HepG2 (cell line): Measurements from ENCODE around the gene ERC1. TPM values are rescaled to one million over a fixed set of nuclear protein-coding genes. Genes with fewer than 3 reads are reported as not detected.

Experiments used
- ATAC-seq: fragments of 200-7000 bp; cut with Tn5 transposase; 3 replicates; pipeline ENCODE4 v1.9.1; 2020; ENCODE audit warnings: mild to moderate bottlenecking, moderate library complexity
- BruUV-seq: library from RNA; stranded (reverse); fragments of 400-500 nt; replicated peaks from 2 replicates; lab custom pipeline; 2021; lab: Mats Ljungman, UMichigan
- CTCF ChIA-PET: fragments of 300-600 bp; formaldehyde crosslinking; extraction: SDS; loops from one replicate; lab custom pipeline; 2021; ENCODE audit warnings: low total read pairs, inconsistent platforms, low intra/inter-chr PET ratio; lab: Yijun Ruan, JAX
- POLR2A ChIA-PET: fragments of 350-600 bp; sonication (Branson Sonifier 250); formaldehyde crosslinking; loops from one replicate; lab custom pipeline; 2020; ENCODE audit warnings: antibody characterized with exemption, inconsistent platforms; lab: Yijun Ruan, JAX
- DNase-seq: peaks from one replicate; pipeline ENCODE4 v3.0.0-alpha.2; 2015; ENCODE audit warnings: low spot score
- FAIRE-seq: peaks from 3 replicates; lab custom pipeline; 2011; peaks lifted over from hg19 to GRCh38; lab: Jason Lieb, UNC
- H2AFZ ChIP-seq: one replicate; pipeline ENCODE4 v1.6.1; 2011; ENCODE audit warnings: low read length, inconsistent platforms
- H3K27ac ChIP-seq: fragments of 300-600 bp; 3 replicates; pipeline ENCODE4 v1.8.0; 2011; ENCODE audit warnings: mixed run types, mild to moderate bottlenecking, mixed read lengths, low read length, inconsistent platforms; ENCODE audit not compliant: insufficient read depth; ENCODE audit errors: extremely low read length
- H3K27me3 ChIP-seq, 2 experiments: fragments of 200-600 bp in 1 of 2; 2 replicates in 1 of 2; 3 replicates in 1 of 2; pipeline versions ENCODE4 v1.6.0 to v1.8.0; 2011; ENCODE audit warnings: low read length in 2 of 2, mild to moderate bottlenecking in 2 of 2, moderate library complexity in 2 of 2, inconsistent platforms in 1 of 2; ENCODE audit not compliant: insufficient read depth in 2 of 2, control insufficient read depth in 1 of 2
- H3K36me3 ChIP-seq, 2 experiments: fragments of 200-600 bp in 1 of 2; replicated peaks in 1 of 2; 2 replicates in 1 of 2; 3 replicates in 1 of 2; pipeline versions ENCODE4 v1.5.1 to v1.8.0; 2011; ENCODE audit warnings: low read length in 2 of 2, inconsistent platforms in 1 of 2; ENCODE audit not compliant: insufficient read depth in 2 of 2, control insufficient read depth in 1 of 2
- H3K4me1 ChIP-seq: 2 replicates; pipeline ENCODE4 v1.5.1; 2012; ENCODE audit warnings: low read length, inconsistent platforms; ENCODE audit not compliant: insufficient read depth
- H3K4me2 ChIP-seq: 2 replicates; pipeline ENCODE4 v1.6.0; 2011; ENCODE audit warnings: low read depth, low read length, inconsistent platforms
- H3K4me3 ChIP-seq, 3 experiments: fragments of 200-600 bp in 1 of 3; sonication (generic), shearing (Covaris generic) in 1 of 3; replicated peaks in 1 of 3; 2 replicates each; pipeline ENCODE4 v1.5.1; 2011 to 2016; ENCODE audit warnings: low read length in 3 of 3, inconsistent platforms in 2 of 3, low read depth in 2 of 3, mild to moderate bottlenecking in 2 of 3, control low read depth in 1 of 3, mixed read lengths in 1 of 3; ENCODE audit not compliant: insufficient read depth in 1 of 3
- H3K79me2 ChIP-seq: one replicate; pipeline ENCODE4 v1.6.1; 2011; ENCODE audit warnings: low read length, inconsistent platforms; ENCODE audit not compliant: insufficient read depth
- H3K9ac ChIP-seq: 2 replicates; pipeline ENCODE4 v1.6.0; 2011; ENCODE audit warnings: mild to moderate bottlenecking, low read depth, low read length, inconsistent platforms; ENCODE audit not compliant: insufficient read depth
- H3K9me3 ChIP-seq: 2 replicates; pipeline ENCODE4 v1.5.1; 2012; ENCODE audit warnings: mild to moderate bottlenecking, low read length
- H4K20me1 ChIP-seq: 2 replicates; pipeline ENCODE4 v1.6.0; 2011; ENCODE audit warnings: inconsistent platforms, mild to moderate bottlenecking, low read length, moderate library complexity; ENCODE audit not compliant: insufficient read depth
- CAMTA2 ChIP-seq: sonication (generic); formaldehyde crosslinking; IDR thresholded peaks from 2 replicates; pipeline ENCODE4 v1.4.0; 2020; ENCODE audit warnings: mild to moderate bottlenecking, missing genetic modification reagents, borderline replicate concordance
- CREB3 ChIP-seq: sonication (generic); formaldehyde crosslinking; IDR thresholded peaks from 2 replicates; pipeline ENCODE4 v1.5.0; 2020; ENCODE audit warnings: missing genetic modification reagents
- EZH2 ChIP-seq: conservative IDR thresholded peaks from 2 replicates; pipeline ENCODE4 v1.6.1; 2012; ENCODE audit warnings: mild to moderate bottlenecking, low read depth, low read length, moderate library complexity
- PBX3 ChIP-seq: sonication (generic); formaldehyde crosslinking; IDR thresholded peaks from 2 replicates; pipeline ENCODE4 v1.8.1; 2023; ENCODE audit warnings: missing genetic modification reagents, inconsistent platforms, borderline replicate concordance
- RARG ChIP-seq: sonication (generic); formaldehyde crosslinking; IDR thresholded peaks from 2 replicates; pipeline ENCODE4 v1.4.0; 2020; ENCODE audit warnings: low read depth, mild to moderate bottlenecking, missing genetic modification reagents
- SRSF9 ChIP-seq: fragments of 200-400 bp; formaldehyde crosslinking; IDR thresholded peaks from 2 replicates; pipeline ENCODE4 v1.6.1; 2018; ENCODE audit warnings: borderline replicate concordance, mild to moderate bottlenecking, low read depth, low read length; ENCODE audit not compliant: insufficient read depth, poor library complexity, severe bottlenecking
- TFDP1 ChIP-seq: IDR thresholded peaks from 2 replicates; pipeline ENCODE4 v1.6.1; 2016; ENCODE audit warnings: missing compliant biosample characterization, missing genetic modification reagents, borderline replicate concordance
- ZBTB3 ChIP-seq: sonication (generic); formaldehyde crosslinking; IDR thresholded peaks from 2 replicates; pipeline ENCODE4 v1.4.0; 2020; ENCODE audit warnings: low read depth, mild to moderate bottlenecking, moderate library complexity, missing genetic modification reagents, borderline replicate concordance
- ZFP37 ChIP-seq: sonication (generic); formaldehyde crosslinking; IDR thresholded peaks from 2 replicates; pipeline ENCODE4 v1.4.0; 2020; ENCODE audit warnings: missing genetic modification reagents, borderline replicate concordance
- ZNF557 ChIP-seq: sonication (generic); formaldehyde crosslinking; IDR thresholded peaks from 2 replicates; pipeline ENCODE4 v1.4.0; 2020; ENCODE audit warnings: missing genetic modification reagents
- ZSCAN30 ChIP-seq: sonication (generic); formaldehyde crosslinking; IDR thresholded peaks from 2 replicates; pipeline ENCODE4 v1.5.0; 2020; ENCODE audit warnings: mild to moderate bottlenecking, missing genetic modification reagents
- WGBS: methylation state at CpG from one replicate; pipeline ENCODE4 v1.1.6; 2017; ENCODE audit warnings: low lambda C conversion rate; 5-methylcytosine and 5-hydroxymethylcytosine counted together
- in situ Hi-C: cut with HindIII; loops from 2 replicates; pipeline ENCODE4 v1.10.0; 2017; ENCODE audit warnings: low pct_unique_long_range_greater_than_20kb; ENCODE audit not compliant: extremely low pct_ligation_motif_present
- intact Hi-C: fragments of 100-400 bp; cut with micrococcal nuclease; formaldehyde crosslinking; loops from one replicate; pipeline ENCODE4 v1.10.0; 2022; ENCODE audit not compliant: unreplicated experiment
- polyA plus RNA-seq, 8 experiments: library from polyadenylated mRNA; depleted of rRNA in 3 of 8; stranded (reverse) in 7 of 8; unstranded in 1 of 8; fragments of >200 nt; fragmentation: Illumina TruSeq in 4 of 8; extraction: Trizol in 4 of 8; gene quantifications; 2 replicates each; pipeline versions ENCODE4 v1.2.1 to v1.2.3, GENCODE V29; 2011 to 2016; ENCODE audit warnings: low read depth in 4 of 8, missing spikeins in 1 of 8, mixed read lengths in 1 of 8; ENCODE audit not compliant: insufficient read depth in 1 of 8
- total RNA-seq, 5 experiments: library from RNA; depleted of rRNA; stranded (reverse); fragments of >200 nt; fragmentation: Illumina TruSeq; extraction: Trizol; gene quantifications; 2 replicates each; pipeline ENCODE4 v1.2.3, GENCODE V29; 2016; ENCODE audit warnings: low read depth in 1 of 5

Gene ERC1
- total and polyA plus RNA-seq, 2 of the 13 experiments (the other 11 are each of a cell fraction or from before 2014, with no cell fraction given) = 6.1 to 12.4 TPM

GRCh38 chr12:1536817-1537216 lies 545.8 kb downstream of the ERC1 start (continued):
- TF ChIP-seq RARG (CRISPR knock-in tag) = no peak
- no peak for TF ChIP-seq CREB3 (CRISPR knock-in tag)
- TF ChIP-seq TFDP1 (CRISPR knock-in tag) = no peak
- no peak for TF ChIP-seq PBX3
- TF ChIP-seq ZFP37 (CRISPR knock-in tag) = no peak

GRCh38 chr12:1539135-1539534 lies 548.1 kb downstream of the ERC1 start:
- Histone ChIP-seq H3K27ac (no peak overlapping the region), H3K27me3 (peaks cover 2 to 55% of the 10 kb centered on the region in 2 experiments; a peak in 4 of 5 replicates), H3K36me3 (no peaks in the 10 kb centered on the region), H2AFZ (no peak overlapping the region), H3K79me2 (no peaks in the 10 kb centered on the region), H3K4me1 (peaks cover 16% of the 10 kb centered on the region), H4K20me1 (no peaks in the 10 kb centered on the region), H3K4me2 (no peak overlapping the region), H3K9ac (no peak overlapping the region), H3K9me3 (no peaks in the 10 kb centered on the region), H3K4me3 (no peak overlapping the region)
- DNase-seq (no peak), ATAC-seq (no peak), FAIRE-seq (no peak)
- BruUV-seq = no TSS peak
- intact Hi-C loops = no loop called here
- POLR2A ChIA-PET = no interaction called here
- TF ChIP-seq ZNF557 (CRISPR knock-in tag) (no peak), CAMTA2 (CRISPR knock-in tag) (no peak), EZH2 (no peak), ZBTB3 (CRISPR knock-in tag) (no peak), ZSCAN30 (CRISPR knock-in tag) (no peak), SRSF9 (no peak)
- in situ Hi-C loops = no loop called here
- CTCF ChIA-PET = no interaction called here
- 41% methylated on average over 11 of the region's 11 CpGs for WGBS
